SU-DHL-6 (cell line): Measurements from ENCODE around the gene TWNK.

Experiments
- H2AFZ ChIP-seq: fragments of 200-600 bp; sonication (generic); 2 replicates; pipeline ENCODE4 v1.6.1; 2014; ENCODE audit warnings: low read depth, mild to moderate bottlenecking, moderate library complexity, mixed read lengths, antibody characterized with exemption, low read length; ENCODE audit not compliant: severe bottlenecking
- H3F3A ChIP-seq: fragments of 200-600 bp; shearing (Covaris generic); 2 replicates; pipeline ENCODE4 v1.6.0; 2016; ENCODE audit warnings: antibody characterized with exemption, mild to moderate bottlenecking; ENCODE audit not compliant: insufficient read depth
- H3K27ac ChIP-seq: fragments of 200-600 bp; sonication (generic); 2 replicates; pipeline ENCODE4 v1.5.1; 2016; ENCODE audit warnings: low read depth, mild to moderate bottlenecking, low read length, moderate library complexity, mixed read lengths
- H3K27me3 ChIP-seq: fragments of 200-600 bp; sonication (generic), shearing (Covaris generic); 2 replicates; pipeline ENCODE4 v1.6.0; 2014; ENCODE audit warnings: mild to moderate bottlenecking, low read length
- H3K36me3 ChIP-seq: fragments of 200-600 bp; sonication (generic); 2 replicates; pipeline ENCODE4 v1.6.1; 2014; ENCODE audit warnings: mild to moderate bottlenecking, low read length, mixed read lengths
- H3K4me2 ChIP-seq: fragments of 300-600, 200-600 bp; shearing (Covaris generic), sonication (generic); 2 replicates; pipeline ENCODE4 v1.6.0; 2014; ENCODE audit warnings: low read length, low read depth, mild to moderate bottlenecking; ENCODE audit not compliant: poor library complexity, severe bottlenecking
- H3K4me3 ChIP-seq: fragments of 200-600 bp; sonication (generic); 2 replicates; pipeline ENCODE4 v1.5.1; 2014; ENCODE audit warnings: antibody characterized with exemption, low read length, mild to moderate bottlenecking, mixed read lengths; ENCODE audit not compliant: insufficient read depth, poor library complexity, severe bottlenecking
- H3K79me2 ChIP-seq: fragments of 200-600 bp; sonication (generic); 2 replicates; pipeline ENCODE4 v1.6.1; 2014; ENCODE audit warnings: mild to moderate bottlenecking, low read length, moderate library complexity; ENCODE audit not compliant: insufficient read depth
- H3K9ac ChIP-seq: fragments of 200-600 bp; sonication (generic); 2 replicates; pipeline ENCODE4 v1.7.0; 2014; ENCODE audit warnings: mild to moderate bottlenecking, low read length
- H3K9me2 ChIP-seq: fragments of 200-600 bp; sonication (generic); replicated peaks from 2 replicates; pipeline ENCODE4 v1.6.1; 2014; ENCODE audit warnings: low read length; ENCODE audit not compliant: insufficient read depth
- H3K9me3 ChIP-seq: fragments of 200-600 bp; sonication (generic); 2 replicates; pipeline ENCODE4 v1.6.1; 2014; ENCODE audit warnings: low read length, mixed read lengths; ENCODE audit not compliant: insufficient read depth
- H4K20me1 ChIP-seq: fragments of 200-600 bp; sonication (generic); 2 replicates; pipeline ENCODE4 v1.6.1; 2014; ENCODE audit warnings: low read depth, mild to moderate bottlenecking, antibody characterized with exemption, low read length, moderate library complexity, mixed read lengths
- CTCF ChIP-seq: fragments of 200-600 bp; sonication (generic); IDR thresholded peaks from one replicate; pipeline ENCODE4 v1.5.1; 2017; ENCODE audit warnings: antibody characterized with exemption, mild to moderate bottlenecking, low read length, moderate library complexity; ENCODE audit not compliant: insufficient read depth, poor library complexity, severe bottlenecking
- EZH2phosphoT487 ChIP-seq: fragments of 200-600 bp; sonication (generic), shearing (Covaris generic); conservative IDR thresholded peaks from 2 replicates; pipeline ENCODE4 v1.6.1; 2018; ENCODE audit warnings: mild to moderate bottlenecking, antibody characterized with exemption, low read length, moderate library complexity, mixed read lengths

The TWNK gene

GRCh38 chr10:101038484-101038883 is 51.1 kb downstream of the TWNK start:
- TF ChIP-seq CTCF (no peak), EZH2phosphoT487 (no peak)
- Histone ChIP-seq H3K4me3 (no peak overlapping the region), H2AFZ (no peak overlapping the region), H3K9me2 (no peaks in the 10 kb centered on the region), H3K27ac (no peak overlapping the region), H3K27me3 (no peaks in the 10 kb centered on the region), H3K9ac (no peak overlapping the region), H3F3A (peaks cover 11% of the 10 kb centered on the region), H4K20me1 (no peaks in the 10 kb centered on the region), H3K4me2 (no peak overlapping the region), H3K9me3 (no peaks in the 10 kb centered on the region), H3K79me2 (no peaks in the 10 kb centered on the region), H3K36me3 (no peaks in the 10 kb centered on the region)

DNA sequence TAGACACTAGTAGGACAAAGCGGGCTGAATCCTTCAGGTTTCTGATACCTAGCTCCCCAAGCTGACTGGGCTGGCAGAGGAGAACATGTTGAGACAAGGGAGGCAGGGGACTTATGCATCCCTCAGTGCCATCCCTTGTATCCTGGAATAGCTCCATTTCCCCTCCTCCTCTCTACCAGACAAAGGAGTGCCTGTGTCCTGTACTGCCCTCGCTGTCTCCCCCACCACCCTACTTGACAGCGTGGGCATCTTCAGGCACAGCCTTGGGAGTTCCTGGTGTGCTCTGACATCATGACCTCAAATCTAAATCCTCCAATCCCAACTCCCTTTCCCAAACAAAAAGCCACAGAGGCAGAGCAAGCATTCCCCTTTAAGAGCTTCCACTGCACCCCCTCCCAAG is 52.7 kb downstream of the TWNK start:
- no peaks in the 10 kb centered on the region for H3K36me3 ChIP-seq
- H3K9me3 ChIP-seq, result no peaks in the 10 kb centered on the region
- H3K4me2 ChIP-seq, result no peak overlapping the region
- no peaks in the 10 kb centered on the region for H3K27me3 ChIP-seq
- no peak overlapping the region for H3K4me3 ChIP-seq
- H3K9ac ChIP-seq, result no peak overlapping the region
- no peak overlapping the region for H2AFZ ChIP-seq
- no peak overlapping the region for H3K27ac ChIP-seq
- H3K79me2 ChIP-seq, result no peaks in the 10 kb centered on the region
- H3F3A ChIP-seq, result peaks cover 11% of the 10 kb centered on the region
- H4K20me1 ChIP-seq, result no peaks in the 10 kb centered on the region
- H3K9me2 ChIP-seq, result no peaks in the 10 kb centered on the region
- no peak for TF ChIP-seq EZH2phosphoT487
- no peak for TF ChIP-seq CTCF

DNA sequence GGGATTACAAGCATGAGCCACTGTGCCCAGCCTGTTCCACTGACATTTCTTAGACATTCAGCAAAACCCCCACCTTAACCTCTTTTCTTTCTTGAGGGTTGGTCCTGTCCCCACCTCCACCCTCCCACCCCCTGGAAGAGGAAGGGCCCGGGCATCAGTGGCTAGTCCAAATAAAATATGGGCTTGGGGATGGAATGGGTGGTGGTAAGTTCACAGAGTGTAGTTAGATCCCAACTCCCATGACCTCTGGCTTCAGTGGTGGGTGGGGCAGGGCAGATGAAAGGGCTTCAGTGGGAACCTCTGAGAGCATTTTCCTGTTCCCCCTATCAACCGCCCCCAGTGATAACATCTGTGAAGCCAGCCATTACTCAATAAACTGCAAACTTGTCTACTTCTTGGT is 53.5 kb downstream of the TWNK start:
- Histone ChIP-seq H3K4me3 (no peak overlapping the region), H3K9ac (no peak overlapping the region), H4K20me1 (no peaks in the 10 kb centered on the region), H3F3A (peaks cover 11% of the 10 kb centered on the region), H3K79me2 (no peaks in the 10 kb centered on the region), H3K36me3 (no peaks in the 10 kb centered on the region), H3K9me2 (no peaks in the 10 kb centered on the region), H2AFZ (no peak overlapping the region), H3K27ac (no peak overlapping the region), H3K27me3 (no peaks in the 10 kb centered on the region), H3K4me2 (no peak overlapping the region), H3K9me3 (no peaks in the 10 kb centered on the region)
- TF ChIP-seq EZH2phosphoT487 (no peak), CTCF (no peak)
